ENCODE results near the gene SHD. TPM values are rescaled to one million over a fixed set of nuclear protein-coding genes. Genes with fewer than 3 reads are reported as not detected.

Gene SHD
- total RNA-seq, 2 experiments from 2014 or later = 0.14 to 0.64 TPM

GRCh38 chr19:4334929-4335570, 56.0 kb downstream of the SHD start:
- no peaks in the 10 kb centered on the region for H3K36me3 Mint-ChIP-seq (ENCODE audit: low read depth)
- POLR2A ChIA-PET = no interaction called here
- peaks cover 22% of the 10 kb centered on the region for H3K4me1 Mint-ChIP-seq (ENCODE audit: low read depth)
- CTCF ChIA-PET = no interaction called here
- H3K9me3 ChIP-seq (ENCODE audit: control insufficient read depth in 1 of 2, insufficient read depth in 1 of 2, low read length in 2 of 2) = no peaks in the 10 kb centered on the region
- no peak for TF ChIP-seq CTCF (IDR thresholded peaks at IDR 0.05)
- H3K27ac ChIP-seq (ENCODE audit: low read depth in 1 of 2, low read length in 2 of 2) = no peak overlapping the region
- peak overlapping the region; percentile 12 for H3K4me3 Mint-ChIP-seq
- H3K27me3 Mint-ChIP-seq = no peaks in the 10 kb centered on the region
- no peak overlapping the region for H3K4me3 ChIP-seq (ENCODE audit: low read length)
- H3K4me1 ChIP-seq (ENCODE audit: insufficient read depth, low read length) = peaks cover 19% of the 10 kb centered on the region
- DNase-seq (no peak), ATAC-seq (ENCODE audit: poor library complexity) (no peak)
- no peaks in the 10 kb centered on the region for H3K36me3 ChIP-seq (ENCODE audit: insufficient read depth, low read length)
- no peak overlapping the region for H3K27ac Mint-ChIP-seq
- H3K27me3 ChIP-seq (ENCODE audit: control insufficient read depth in 1 of 2, insufficient read depth in 2 of 2, low read length in 2 of 2) = no peaks in the 10 kb centered on the region
- intact Hi-C loops (cut with DNase I, micrococcal nuclease) = no loop called here
- peaks cover 3% of the 10 kb centered on the region for H3K9me3 Mint-ChIP-seq

GRCh38 chr19:4337906-4338440, 58.9 kb downstream of the SHD start:
- peak overlapping the region; percentile 84 for H3K4me3 Mint-ChIP-seq
- peak in 1 of 14 experiments; percentile 16 for DNase-seq
- peak overlapping the region in 1 of 2 donors; percentile 29 for H3K27ac ChIP-seq (ENCODE audit: low read depth in 1 of 2, low read length in 2 of 2)
- no peaks in the 10 kb centered on the region for H3K27me3 ChIP-seq (ENCODE audit: control insufficient read depth in 1 of 2, insufficient read depth in 2 of 2, low read length in 2 of 2)
- peak overlapping the region; percentile 76 for H3K27ac Mint-ChIP-seq
- ATAC-seq (ENCODE audit: poor library complexity) = no peak
- CTCF ChIA-PET = interaction anchor here (1.5 kb wide), 1 partner anchor 14 kb away, joined by 5 read pairs; no protein-coding TSS in a partner anchor
- H3K36me3 ChIP-seq (ENCODE audit: insufficient read depth, low read length) = no peaks in the 10 kb centered on the region
- no peaks in the 10 kb centered on the region for H3K27me3 Mint-ChIP-seq
- TF ChIP-seq CTCF (IDR thresholded peaks at IDR 0.05) = no peak
- H3K4me1 Mint-ChIP-seq (ENCODE audit: low read depth) = peaks cover 34% of the 10 kb centered on the region
- H3K9me3 ChIP-seq (ENCODE audit: control insufficient read depth in 1 of 2, insufficient read depth in 1 of 2, low read length in 2 of 2) = no peaks in the 10 kb centered on the region
- peaks cover 3% of the 10 kb centered on the region for H3K9me3 Mint-ChIP-seq
- intact Hi-C loops (cut with DNase I, micrococcal nuclease) = no loop called here
- peaks cover 28% of the 10 kb centered on the region for H3K4me1 ChIP-seq (ENCODE audit: insufficient read depth, low read length)
- peak overlapping the region; percentile 56 for H3K4me3 ChIP-seq (ENCODE audit: low read length)
- POLR2A ChIA-PET = interaction anchor here (0.8 to 1.5 kb wide), 2 partner anchors 10 to 62 kb away, joined by 3 to 9 read pairs; partner anchors contain the start of gene SH3GL1
- H3K36me3 Mint-ChIP-seq (ENCODE audit: low read depth) = peaks cover 5% of the 10 kb centered on the region

GRCh38 chr19:4338441-4339355, 59.6 kb downstream of the SHD start, which contains the start of gene STAP2:
TSS of gene STAP2 (minus strand) at chr19:4338827. CDS start at chr19:4338753, 74 bp downstream.
- H3K4me3 ChIP-seq (ENCODE audit: low read length) = peak within 1 kb of the TSS; percentile 56
- H3K27ac ChIP-seq (ENCODE audit: low read depth in 1 of 2, low read length in 2 of 2) = peak within 1 kb of the TSS; percentile 7 to 29
- peak within 1 kb of the TSS; percentile 84 for H3K4me3 Mint-ChIP-seq
- ATAC-seq (ENCODE audit: poor library complexity) (no peak), DNase-seq (peak in 5 of 14 experiments; percentile 13 to 52 (median 44))
- CTCF ChIA-PET = interaction anchor here (1.3 to 1.5 kb wide), 2 partner anchors 14 to 62 kb away, joined by 4 to 5 read pairs; partner anchors contain the start of gene SH3GL1
- H3K9me3 Mint-ChIP-seq = peaks cover 3% of the 10 kb centered on the region
- H3K9me3 ChIP-seq (ENCODE audit: control insufficient read depth in 1 of 2, insufficient read depth in 1 of 2, low read length in 2 of 2) = no peaks in the 10 kb centered on the region
- peak within 1 kb of the TSS; percentile 76 for H3K27ac Mint-ChIP-seq
- no peaks in the 10 kb centered on the region for H3K27me3 ChIP-seq (ENCODE audit: control insufficient read depth in 1 of 2, insufficient read depth in 2 of 2, low read length in 2 of 2)
- TF ChIP-seq CTCF (IDR thresholded peaks at IDR 0.05) = no peak
- intact Hi-C loops (cut with DNase I, micrococcal nuclease) = no loop called here
- no peaks in the 10 kb centered on the region for H3K36me3 ChIP-seq (ENCODE audit: insufficient read depth, low read length)
- H3K27me3 Mint-ChIP-seq = no peaks in the 10 kb centered on the region
- peaks cover 8% of the 10 kb centered on the region for H3K36me3 Mint-ChIP-seq (ENCODE audit: low read depth)
- H3K4me1 Mint-ChIP-seq (ENCODE audit: low read depth) = peaks cover 37% of the 10 kb centered on the region
- POLR2A ChIA-PET = interaction anchor here (0.8 to 1.5 kb wide), 3 partner anchors 11 to 61 kb away, joined by 3 to 9 read pairs (median 4); partner anchors contain the start of gene SH3GL1
- peaks cover 31% of the 10 kb centered on the region for H3K4me1 ChIP-seq (ENCODE audit: insufficient read depth, low read length)

All from CD4-positive, alpha-beta T cell (primary cell).